ENCODE results near the gene SLC2A2.

DNA sequence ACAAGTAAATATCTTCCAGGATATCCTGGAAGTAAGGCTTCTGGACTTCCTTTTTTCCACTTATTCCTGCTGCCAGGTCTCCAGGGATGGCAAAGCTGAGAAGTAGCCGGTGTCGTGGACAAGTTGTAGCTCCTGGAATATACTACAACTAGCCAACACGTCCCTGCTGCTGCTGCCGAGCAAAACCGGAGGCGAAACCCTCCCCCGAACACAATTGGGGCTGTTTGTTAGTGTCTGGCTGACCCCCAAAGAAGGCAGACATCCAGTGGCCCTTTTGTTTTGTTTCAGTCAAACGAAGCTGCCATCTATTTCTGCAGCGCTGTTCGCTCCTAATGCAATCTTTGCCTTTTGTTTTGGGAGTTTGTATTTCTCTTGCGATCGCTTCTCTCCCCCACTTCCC, 72.8 kb downstream of the SLC2A2 start:
- TF ChIP-seq EZH2 (IDR thresholded peaks at IDR 0.05; ENCODE audit: low read length), result no peak
- TF ChIP-seq, protein P1, sequence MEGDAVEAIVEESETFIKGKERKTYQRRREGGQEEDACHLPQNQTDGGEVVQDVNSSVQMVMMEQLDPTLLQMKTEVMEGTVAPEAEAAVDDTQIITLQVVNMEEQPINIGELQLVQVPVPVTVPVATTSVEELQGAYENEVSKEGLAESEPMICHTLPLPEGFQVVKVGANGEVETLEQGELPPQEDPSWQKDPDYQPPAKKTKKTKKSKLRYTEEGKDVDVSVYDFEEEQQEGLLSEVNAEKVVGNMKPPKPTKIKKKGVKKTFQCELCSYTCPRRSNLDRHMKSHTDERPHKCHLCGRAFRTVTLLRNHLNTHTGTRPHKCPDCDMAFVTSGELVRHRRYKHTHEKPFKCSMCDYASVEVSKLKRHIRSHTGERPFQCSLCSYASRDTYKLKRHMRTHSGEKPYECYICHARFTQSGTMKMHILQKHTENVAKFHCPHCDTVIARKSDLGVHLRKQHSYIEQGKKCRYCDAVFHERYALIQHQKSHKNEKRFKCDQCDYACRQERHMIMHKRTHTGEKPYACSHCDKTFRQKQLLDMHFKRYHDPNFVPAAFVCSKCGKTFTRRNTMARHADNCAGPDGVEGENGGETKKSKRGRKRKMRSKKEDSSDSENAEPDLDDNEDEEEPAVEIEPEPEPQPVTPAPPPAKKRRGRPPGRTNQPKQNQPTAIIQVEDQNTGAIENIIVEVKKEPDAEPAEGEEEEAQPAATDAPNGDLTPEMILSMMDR (optimal IDR thresholded peaks at IDR 0.05 in 1 of 3, IDR thresholded peaks at IDR 0.05 in 1 of 3, conservative IDR thresholded peaks at IDR 0.05 in 1 of 3; ENCODE audit: extremely low read depth in 1 of 3, insufficient read depth in 2 of 3, low read length in 3 of 3), result no peak

All from keratinocyte (primary cell).